SW 1271 (cell line): ENCODE results near the gene BCAS3.
A peak's percentile ranks its signal among the peaks of the same experiment; 100 is the strongest.

ENCODE experiments used
- DNase-seq, 2 experiments: peaks; one replicate each; lab custom pipeline; 2025; lab: John Stamatoyannopoulos, UW

Gene BCAS3

GRCh38 chr17:61064087-61064951 is 386.7 kb downstream of the BCAS3 start:
- DNase-seq: no peak

GRCh38 chr17:61065263-61065773 is 387.7 kb downstream of the BCAS3 start:
- peak in 1 of 2 experiments; percentile 6 for DNase-seq

- no peak for DNase-seq
Observed at GRCh38 chr17:61066062-61066461, 388.4 kb downstream of the BCAS3 start.

- DNase-seq: no peak
Observed at GRCh38 chr17:61070649-61071048, 393.0 kb downstream of the BCAS3 start.

GRCh38 chr17:61072648-61073047 is 395.0 kb downstream of the BCAS3 start:
- no peak for DNase-seq

GRCh38 chr17:61073131-61073530 is 395.5 kb downstream of the BCAS3 start:
- no peak for DNase-seq

- DNase-seq: no peak
Observed at GRCh38 chr17:61073799-61074513, 396.3 kb downstream of the BCAS3 start.

- no peak for DNase-seq
Observed at GRCh38 chr17:61075988-61076387, 398.3 kb downstream of the BCAS3 start.

GRCh38 chr17:61076621-61077031 is 399.0 kb downstream of the BCAS3 start:
- DNase-seq: no peak

GRCh38 chr17:61081959-61082358 is 404.3 kb downstream of the BCAS3 start:
- DNase-seq: no peak

GRCh38 chr17:61084260-61084659 is 406.6 kb downstream of the BCAS3 start:
- no peak for DNase-seq

GRCh38 chr17:61087024-61087423 is 409.4 kb downstream of the BCAS3 start:
- no peak for DNase-seq

GRCh38 chr17:61088556-61088955 is 410.9 kb downstream of the BCAS3 start:
- no peak for DNase-seq

- no peak for DNase-seq
Observed at GRCh38 chr17:61091096-61091495, 413.4 kb downstream of the BCAS3 start.

GRCh38 chr17:61097781-61098180 is 420.1 kb downstream of the BCAS3 start:
- DNase-seq: no peak

GRCh38 chr17:61106354-61106753 is 428.7 kb downstream of the BCAS3 start:
- DNase-seq: no peak

- no peak for DNase-seq
Observed at GRCh38 chr17:61116577-61116976, 438.9 kb downstream of the BCAS3 start.

- no peak for DNase-seq
Observed at GRCh38 chr17:61117983-61118382, 440.3 kb downstream of the BCAS3 start.

- DNase-seq: no peak
Observed at GRCh38 chr17:61118871-61119270, 441.2 kb downstream of the BCAS3 start.

GRCh38 chr17:61122326-61122913 is 444.8 kb downstream of the BCAS3 start:
- DNase-seq: no peak

GRCh38 chr17:61124562-61124961 is 446.9 kb downstream of the BCAS3 start:
- no peak for DNase-seq

GRCh38 chr17:61126473-61127249 is 449.0 kb downstream of the BCAS3 start:
- DNase-seq: no peak
